Measurements from ENCODE around the gene TNS1. TPM values are rescaled to one million over a fixed set of nuclear protein-coding genes. Genes with fewer than 3 reads are reported as not detected.

The TNS1 gene
- polyA plus RNA-seq, 1 of the 3 experiments (the other 2 are of a cell fraction), result 12.1 TPM

- DNase-seq, result no peak
- H3K4me2 ChIP-seq, result no peak overlapping the region
- TF ChIP-seq CHD2 (IDR thresholded peaks at IDR 0.05; ENCODE audit: low read length, partially characterized antibody) (no peak), PBX3 (IDR thresholded peaks at IDR 0.05) (no peak), MEF2A (IDR thresholded peaks at IDR 0.05; ENCODE audit: borderline replicate concordance, low read depth) (no peak), EP300 (IDR thresholded peaks at IDR 0.05; ENCODE audit: borderline replicate concordance in 1 of 2, low read depth in 1 of 2, low read length in 1 of 2) (no peak), RCOR1 (IDR thresholded peaks at IDR 0.05; ENCODE audit: low read length) (no peak), TCF12 (IDR thresholded peaks at IDR 0.05) (no peak), SMC3 (IDR thresholded peaks at IDR 0.05; ENCODE audit: low read depth, low read length) (no peak), YY1 (IDR thresholded peaks at IDR 0.05; ENCODE audit: low read depth) (no peak), RFX5 (IDR thresholded peaks at IDR 0.05; ENCODE audit: low read length) (no peak), POLR2AphosphoS5 (IDR thresholded peaks at IDR 0.05; ENCODE audit: low read depth, low read length) (no peak), FOXJ3 (CRISPR knock-in tag; IDR thresholded peaks at IDR 0.05) (no peak), ELF1 (IDR thresholded peaks at IDR 0.05) (no peak), REST (IDR thresholded peaks at IDR 0.05; ENCODE audit: low read depth, low read length) (no peak), GATA2 (CRISPR knock-in tag; IDR thresholded peaks at IDR 0.05) (no peak), TAF1 (IDR thresholded peaks at IDR 0.05; ENCODE audit: borderline replicate concordance, low read depth, low read length) (no peak), MAX (IDR thresholded peaks at IDR 0.05; ENCODE audit: low read depth) (no peak), USF1 (IDR thresholded peaks at IDR 0.05; ENCODE audit: borderline replicate concordance, low read depth) (no peak), RAD21 (IDR thresholded peaks at IDR 0.05; ENCODE audit: low read length) (no peak), ZBTB33 (IDR thresholded peaks at IDR 0.05; ENCODE audit: borderline replicate concordance, low read depth) (no peak), FOSL2 (IDR thresholded peaks at IDR 0.05; ENCODE audit: borderline replicate concordance, low read depth) (no peak)
These were observed 171.5 kb downstream of the TNS1 start for GRCh38 chr2:217831306-217831705.

More at GRCh38 chr2:217831306-217831705, 171.5 kb downstream of the TNS1 start:
- no peaks in the 10 kb centered on the region for H3K27me3 ChIP-seq (ENCODE audit: insufficient read depth)
- H3K36me3 ChIP-seq (replicated peaks in 1 of 2; ENCODE audit: control insufficient read depth in 1 of 2, insufficient read depth in 2 of 2, low read length in 1 of 2), result peaks cover 33 to 62% of the 10 kb centered on the region in 2 experiments
- ChIA-PET POLR2A (no interaction called here), CTCF (no interaction called here)
- no peak overlapping the region for H3K9ac ChIP-seq
- H4K20me1 ChIP-seq (ENCODE audit: insufficient read depth), result peaks cover 21% of the 10 kb centered on the region
- H3K79me2 ChIP-seq (ENCODE audit: insufficient read depth), result peaks cover 5% of the 10 kb centered on the region
- H3K4me1 ChIP-seq (ENCODE audit: control insufficient read depth in 1 of 2, insufficient read depth in 2 of 2, low read depth in 1 of 2, low read length in 1 of 2), result peaks cover 2 to 5% of the 10 kb centered on the region in 2 experiments; a peak in 2 of 4 replicates
- H3K9me2 ChIP-seq, result no peaks in the 10 kb centered on the region
- peaks cover 3% of the 10 kb centered on the region for H3F3A ChIP-seq (replicated peaks; ENCODE audit: insufficient read depth)
- 94% methylated on average over 9 of the region's 10 CpGs for WGBS (ENCODE audit: low lambda C conversion rate)
- no peak overlapping the region for H3K27ac ChIP-seq (ENCODE audit: low read depth in 2 of 2, low read length in 1 of 2)
- H3K4me3 ChIP-seq (ENCODE audit: low read depth in 2 of 2, low read length in 1 of 2), result no peak overlapping the region
- no peaks in the 10 kb centered on the region for H3K9me3 ChIP-seq
- H2AFZ ChIP-seq (ENCODE audit: low read depth), result no peak overlapping the region
